Iris pigment epithelial cell (primary cell): ENCODE measurements around the gene IL23A.

Source experiments
- DNase-seq: peaks from one replicate; pipeline ENCODE4 v3.0.0-alpha.2; 2011; ENCODE audit warnings: low read depth

Gene IL23A

GRCh38 chr12:56361487-56362129, 22.9 kb downstream of the IL23A start:
- DNase-seq = no peak

GRCh38 chr12:56362130-56363059, 23.7 kb downstream of the IL23A start, which contains the start of gene APOF:
Gene APOF (minus strand): TSS chr12:56362857. CDS start chr12:56362745, 112 bp downstream.
- DNase-seq = no peak

GRCh38 chr12:56366948-56367347, 28.3 kb downstream of the IL23A start:
- no peak for DNase-seq

GRCh38 chr12:56373515-56373914, 34.8 kb downstream of the IL23A start:
- DNase-seq = no peak

- no peak for DNase-seq
Measured at GRCh38 chr12:56374726-56375597, 36.3 kb downstream of the IL23A start.

GRCh38 chr12:56375598-56376434, 37.1 kb downstream of the IL23A start:
- DNase-seq = no peak

GRCh38 chr12:56377310-56377988, 38.8 kb downstream of the IL23A start:
- peak; percentile 66 for DNase-seq

- DNase-seq = no peak
Measured at GRCh38 chr12:56377989-56378316, 39.3 kb downstream of the IL23A start.

- no peak for DNase-seq
Measured at GRCh38 chr12:56382611-56383010, 43.9 kb downstream of the IL23A start.

GRCh38 chr12:56385873-56386272, 47.2 kb downstream of the IL23A start:
- peak; percentile 7 for DNase-seq

- DNase-seq = peak; percentile 49
Measured at GRCh38 chr12:56387152-56387736, 48.6 kb downstream of the IL23A start.

- DNase-seq = no peak
Measured at GRCh38 chr12:56389412-56389811, 50.7 kb downstream of the IL23A start.
